Brain microvascular endothelial cell (primary cell): ENCODE measurements around the gene CALML6.
A peak's percentile ranks its signal among the peaks of the same experiment; 100 is the strongest.
"Not testable (repeated sequence)": the region's sequence is repeated elsewhere in the genome, so short reads cannot be mapped to it uniquely, and the experiment has no call there.

ENCODE experiments used
- DNase-seq: peaks from one replicate; pipeline ENCODE4 v3.0.0-alpha.2; 2020
- H3K27ac ChIP-seq: fragments of 250-450 bp; sonication (Bioruptor Pico); 2 replicates; pipeline ENCODE4 v1.5.1; 2020; ENCODE audit warnings: mild to moderate bottlenecking, moderate library complexity
- H3K27me3 ChIP-seq: fragments of 250-450 bp; sonication (Bioruptor Pico); replicated peaks from 2 replicates; pipeline ENCODE4 v1.5.1; 2020; ENCODE audit warnings: mild to moderate bottlenecking
- H3K36me3 ChIP-seq: fragments of 250-450 bp; sonication (Bioruptor Pico); replicated peaks from 2 replicates; pipeline ENCODE4 v1.5.1; 2020; ENCODE audit warnings: mild to moderate bottlenecking
- H3K4me3 ChIP-seq: 2 replicates; pipeline ENCODE4 v1.5.1; 2011; ENCODE audit warnings: low read depth, mild to moderate bottlenecking, control low read depth, low read length, moderate library complexity
- CTCF ChIP-seq: IDR thresholded peaks from 2 replicates; pipeline ENCODE4 v1.5.1; 2011; ENCODE audit warnings: low read depth, mild to moderate bottlenecking, moderate library complexity, low read length, control low read depth, inconsistent platforms; ENCODE audit errors: missing control alignments
- in situ Hi-C: cut with HindIII; loops from 2 replicates; pipeline ENCODE4 v1.10.0; 2017; ENCODE audit warnings: low sequenced_read_pairs, low pct_ligation_motif_present

The CALML6 gene

GRCh38 chr1:1880617-1881312 is 34.3 kb upstream of the CALML6 start:
- DNase-seq = no peak
- no peak overlapping the region for H3K4me3 ChIP-seq
- H3K27ac ChIP-seq = no peak overlapping the region
- H3K27me3 ChIP-seq = no peaks in the 10 kb centered on the region
- peaks cover 24% of the 10 kb centered on the region for H3K36me3 ChIP-seq
- TF ChIP-seq CTCF = no peak
- in situ Hi-C loops = loop anchor here (10.0 kb wide), 1 partner anchor 56 kb away; no protein-coding TSS in a partner anchor

GRCh38 chr1:1881727-1882126 is 33.3 kb upstream of the CALML6 start:
- in situ Hi-C loops = loop anchor here (10.0 kb wide), 1 partner anchor 57 kb away; no protein-coding TSS in a partner anchor
- Histone ChIP-seq H3K27me3 (no peaks in the 10 kb centered on the region), H3K27ac (no peak overlapping the region), H3K36me3 (peaks cover 17% of the 10 kb centered on the region), H3K4me3 (no peak overlapping the region)
- no peak for TF ChIP-seq CTCF
- DNase-seq = no peak

- Histone ChIP-seq H3K27ac (peak overlapping the region; percentile 8), H3K36me3 (peaks cover 10% of the 10 kb centered on the region), H3K4me3 (no peak overlapping the region), H3K27me3 (no peaks in the 10 kb centered on the region)
- TF ChIP-seq CTCF = no peak
- in situ Hi-C loops = loop anchor here (10.0 kb wide), 1 partner anchor 58 kb away; no protein-coding TSS in a partner anchor
- DNase-seq = no peak
These were observed 31.8 kb upstream of the CALML6 start for GRCh38 chr1:1883092-1883873.

GRCh38 chr1:1883890-1884289 is 31.2 kb upstream of the CALML6 start:
- in situ Hi-C loops = loop anchor here (10.0 kb wide), 1 partner anchor 59 kb away; no protein-coding TSS in a partner anchor
- H3K27me3 ChIP-seq, H3K4me3 ChIP-seq, DNase-seq, H3K27ac ChIP-seq, H3K36me3 ChIP-seq: not testable (repeated sequence)

GRCh38 chr1:1889090-1889750 is 25.8 kb upstream of the CALML6 start:
- Histone ChIP-seq H3K27me3 (no peaks in the 10 kb centered on the region), H3K27ac (peak overlapping the region; percentile 73), H3K36me3 (peaks cover 3% of the 10 kb centered on the region), H3K4me3 (peak overlapping the region; percentile 79)
- TF ChIP-seq CTCF = no peak
- no peak for DNase-seq
- in situ Hi-C loops = loop anchor here (10.0 kb wide), 1 partner anchor 64 kb away; no protein-coding TSS in a partner anchor

GRCh38 chr1:1889847-1890505 is 25.1 kb upstream of the CALML6 start:
- DNase-seq = peak; percentile 19
- Histone ChIP-seq H3K27ac (peak overlapping the region; percentile 73), H3K4me3 (peak overlapping the region; percentile 79), H3K36me3 (no peaks in the 10 kb centered on the region), H3K27me3 (no peaks in the 10 kb centered on the region)
- no peak for TF ChIP-seq CTCF
- in situ Hi-C loops = loop anchor here (10.0 kb wide), 1 partner anchor 65 kb away; no protein-coding TSS in a partner anchor
